Activated CD4-positive, alpha-beta T cell treated with anti-CD3 and anti-CD28 coated beads, Interleukin-2, amount 50 U/mL, for 24 hours (primary cell): ENCODE data around the gene PPP2R5B.
A peak's percentile ranks its signal among the peaks of the same experiment; 100 is the strongest.

ENCODE experiments used
- DNase-seq, 2 donors: peaks; one replicate each; pipeline ENCODE4 v3.0.0-alpha.2; 2020; ENCODE audit warnings: low read depth in 1 of 2, low spot score in 1 of 2

The PPP2R5B gene

GRCh38 chr11:64906314-64906635 is 18.2 kb upstream of the PPP2R5B start:
- DNase-seq = no peak

DNA sequence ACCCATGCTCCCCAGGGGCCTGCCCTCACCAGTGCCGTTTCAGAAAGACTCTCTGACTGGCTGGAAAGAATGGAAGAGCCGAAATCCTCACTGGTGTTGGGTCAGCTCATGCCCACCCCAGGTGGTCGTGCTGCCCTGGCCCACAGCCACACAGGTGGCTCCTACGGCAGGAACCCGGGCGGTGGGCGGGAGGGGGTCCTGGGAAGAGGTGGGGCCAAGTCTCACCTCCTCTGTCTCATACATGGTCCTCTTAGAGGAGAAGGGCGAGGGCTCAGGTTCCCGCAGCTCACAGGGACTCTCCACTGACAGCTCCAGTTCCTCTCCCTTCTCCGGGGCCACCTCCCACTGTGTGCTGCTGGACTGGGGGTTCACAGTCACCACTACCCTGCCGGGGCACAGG is 15.7 kb upstream of the PPP2R5B start:
- no peak for DNase-seq

GRCh38 chr11:64909653-64910343 is 14.7 kb upstream of the PPP2R5B start:
- no peak for DNase-seq

DNA sequence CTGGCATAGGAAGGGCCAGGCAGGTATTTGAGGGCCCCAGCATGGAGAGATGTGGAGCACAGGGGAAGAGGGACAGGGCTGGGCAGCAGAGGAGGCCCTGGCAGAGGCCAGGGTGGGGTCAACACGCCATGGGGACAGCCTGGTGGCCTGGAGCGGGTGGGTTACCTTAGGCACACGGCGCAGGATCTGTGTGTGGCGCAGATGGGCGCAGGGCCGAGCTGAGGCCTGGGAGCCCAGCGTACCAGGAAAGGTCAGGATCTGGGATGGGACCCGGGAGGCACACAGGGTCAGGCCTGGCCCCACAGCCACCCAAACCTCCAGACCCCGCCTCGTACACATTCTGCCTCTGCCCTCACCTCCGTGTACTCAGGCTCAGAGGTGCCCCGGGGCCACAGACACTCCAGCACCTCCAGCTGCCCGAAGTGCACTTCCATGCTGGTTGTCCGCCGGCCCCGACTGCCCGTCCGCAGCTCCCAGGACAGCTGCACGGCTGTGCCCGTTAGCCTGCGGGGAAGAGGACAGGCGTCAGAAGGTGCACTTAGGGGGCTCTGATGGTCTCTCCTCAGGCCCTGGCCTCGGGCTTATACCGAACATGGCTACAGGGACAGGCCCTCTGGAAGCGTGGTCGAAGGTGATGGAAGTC is 13.9 kb upstream of the PPP2R5B start:
- DNase-seq = no peak

DNA sequence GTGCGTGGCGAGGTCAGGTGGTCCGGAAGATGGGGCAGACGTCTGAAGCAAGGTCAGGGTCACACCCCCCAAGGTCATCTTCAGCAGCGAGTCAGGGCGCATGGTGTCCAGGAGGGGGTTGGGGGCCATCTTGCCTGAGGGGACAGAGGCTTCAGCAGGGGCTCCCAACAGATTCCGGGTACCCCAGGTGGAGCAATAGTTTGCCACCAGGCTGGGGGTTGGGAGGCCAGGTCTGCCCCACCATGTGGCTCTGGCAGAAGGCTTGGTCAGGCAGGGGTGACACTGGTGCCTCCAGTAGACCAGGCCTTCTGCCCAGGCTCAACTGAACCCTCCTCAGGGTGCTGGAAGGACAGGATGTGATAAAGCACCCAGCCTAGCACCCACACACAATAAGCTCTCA is 13.3 kb upstream of the PPP2R5B start:
- no peak for DNase-seq

DNA sequence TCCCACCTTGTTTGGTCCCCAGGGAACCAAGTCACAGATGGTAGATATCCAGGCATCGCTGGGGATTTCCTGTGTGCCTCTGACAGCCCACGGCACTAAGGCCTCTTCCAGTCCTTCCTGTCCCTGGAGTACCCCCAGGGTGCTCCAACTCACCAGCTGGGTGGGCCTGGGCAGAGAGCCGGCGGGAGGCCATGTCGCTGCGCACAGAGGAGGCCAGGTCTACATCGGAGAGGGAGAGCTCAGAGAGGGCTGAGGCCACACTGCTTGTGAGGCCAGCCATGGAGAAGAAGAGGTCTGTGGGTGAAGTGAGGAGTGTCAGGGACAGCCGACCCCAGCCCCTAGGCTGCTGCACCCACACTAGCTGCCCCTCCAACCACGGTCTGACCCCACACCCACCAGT is 12.8 kb upstream of the PPP2R5B start:
- DNase-seq = no peak

DNA sequence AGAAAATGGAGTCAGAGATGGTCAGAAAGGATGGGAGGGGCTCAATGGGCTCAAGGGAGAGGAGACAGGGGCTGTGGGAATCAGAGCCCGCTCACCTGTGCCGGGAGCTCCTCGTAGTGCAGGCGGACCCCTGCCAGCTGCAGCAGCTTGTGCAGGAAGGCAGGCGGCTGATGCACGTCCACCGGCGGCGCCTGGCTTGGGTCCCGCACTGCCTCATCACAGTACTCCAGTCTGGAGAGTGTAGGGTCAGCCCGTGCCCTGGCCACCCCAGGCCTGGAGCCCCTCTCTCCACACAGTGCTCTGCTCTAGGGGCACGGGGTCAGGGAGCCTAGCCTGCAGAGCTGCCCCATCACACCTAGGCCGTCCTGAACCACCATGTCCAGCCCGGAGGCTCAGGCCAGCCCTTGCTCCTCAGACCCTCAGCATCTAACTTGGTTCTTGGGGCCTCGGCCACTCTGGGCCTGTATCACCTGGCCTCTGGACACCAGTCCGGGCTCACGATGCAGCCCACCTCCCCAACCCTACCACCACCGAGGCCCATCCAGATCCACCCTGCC is 11.2 kb upstream of the PPP2R5B start:
- no peak for DNase-seq

DNA sequence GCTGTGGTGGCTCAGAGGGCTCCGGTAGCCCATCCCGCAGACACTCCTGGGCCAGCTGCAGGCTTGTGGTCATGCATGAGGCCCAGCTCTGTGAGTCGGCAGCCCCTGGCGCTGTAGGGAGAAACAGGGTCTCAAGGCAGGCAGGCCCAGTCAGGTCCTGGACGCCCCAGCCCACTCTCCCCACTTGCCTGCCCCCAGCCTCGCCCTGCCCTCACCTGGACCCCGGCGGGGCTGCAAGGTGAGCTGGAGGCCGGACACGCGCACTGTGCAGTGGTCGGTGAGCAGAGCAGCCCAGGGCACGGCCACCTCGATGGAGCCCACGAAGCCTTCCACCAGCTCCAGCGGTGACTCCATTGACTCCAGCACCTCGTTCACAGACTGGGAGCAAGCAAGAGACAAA is 10.4 kb upstream of the PPP2R5B start:
- no peak for DNase-seq

GRCh38 chr11:64915376-64915887 is 9.1 kb upstream of the PPP2R5B start:
- no peak for DNase-seq

DNA sequence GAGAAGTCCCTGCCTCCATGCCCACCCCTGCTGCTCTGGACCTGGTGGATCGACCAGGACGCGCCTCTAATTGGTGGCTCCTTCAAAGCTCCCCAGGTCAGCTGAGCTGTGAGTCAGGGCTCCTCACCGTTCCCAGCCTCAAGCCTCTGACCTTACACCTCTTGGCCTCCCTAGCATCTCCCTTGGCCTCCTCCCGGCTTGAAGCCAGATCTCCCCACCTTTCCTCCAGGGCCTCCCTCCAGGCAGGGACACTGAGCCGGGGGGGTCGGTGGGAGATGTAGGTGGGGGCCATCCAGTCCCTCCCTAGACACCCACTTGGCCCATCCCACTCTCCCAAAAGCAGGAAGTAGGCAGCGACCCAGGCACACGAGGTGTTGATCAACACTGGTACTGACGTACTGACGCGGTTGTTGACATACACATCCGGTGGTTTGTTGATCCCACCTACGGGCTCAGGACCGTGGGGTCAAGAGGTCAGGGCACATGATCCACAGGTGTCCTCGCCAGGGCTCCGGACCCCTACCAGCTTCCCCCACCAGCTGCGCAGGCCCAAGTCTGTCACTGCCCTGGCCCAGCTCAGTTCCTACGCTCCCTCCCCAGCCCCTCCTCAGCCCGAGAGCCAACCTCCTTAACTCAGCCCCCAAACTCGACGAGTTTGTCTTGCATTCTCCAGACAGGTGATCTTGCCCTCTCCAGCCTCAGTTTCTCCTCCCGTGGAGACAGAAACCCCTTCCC is 8.3 kb upstream of the PPP2R5B start:
- no peak for DNase-seq

- DNase-seq = peak; percentile 96 to 99
Observed at GRCh38 chr11:64916775-64917662, 7.5 kb upstream of the PPP2R5B start, which contains the start of gene ATG2A. Gene ATG2A, minus strand, starts transcription at chr11:64917209. Its CDS starts 74 bp downstream, at chr11:64917135.

- DNase-seq = no peak
Observed at GRCh38 chr11:64917663-64917995, 6.9 kb upstream of the PPP2R5B start.

DNA sequence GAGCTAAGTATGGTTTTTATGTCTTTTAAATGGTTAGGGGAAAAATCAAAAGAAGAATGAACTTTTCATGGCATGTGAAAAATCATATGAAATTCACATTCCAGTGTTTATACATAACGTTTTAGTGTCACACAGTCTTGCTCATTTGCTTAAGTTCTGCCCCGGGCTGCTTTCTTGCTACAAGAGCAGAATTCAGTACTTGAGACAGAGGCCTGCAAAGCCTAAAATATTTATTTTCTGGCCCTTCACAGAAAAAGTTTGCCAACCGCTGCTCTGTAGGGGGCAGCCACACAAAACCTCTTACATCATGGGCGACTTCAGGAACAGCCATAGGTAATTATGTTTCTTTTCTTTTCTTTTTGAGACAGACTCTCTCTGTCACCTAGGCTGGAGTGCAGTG is 6.5 kb upstream of the PPP2R5B start:
- no peak for DNase-seq

- no peak for DNase-seq
Observed at GRCh38 chr11:64919627-64920026, 4.9 kb upstream of the PPP2R5B start.

- no peak for DNase-seq
Observed at GRCh38 chr11:64920124-64920523, 4.4 kb upstream of the PPP2R5B start.

DNA sequence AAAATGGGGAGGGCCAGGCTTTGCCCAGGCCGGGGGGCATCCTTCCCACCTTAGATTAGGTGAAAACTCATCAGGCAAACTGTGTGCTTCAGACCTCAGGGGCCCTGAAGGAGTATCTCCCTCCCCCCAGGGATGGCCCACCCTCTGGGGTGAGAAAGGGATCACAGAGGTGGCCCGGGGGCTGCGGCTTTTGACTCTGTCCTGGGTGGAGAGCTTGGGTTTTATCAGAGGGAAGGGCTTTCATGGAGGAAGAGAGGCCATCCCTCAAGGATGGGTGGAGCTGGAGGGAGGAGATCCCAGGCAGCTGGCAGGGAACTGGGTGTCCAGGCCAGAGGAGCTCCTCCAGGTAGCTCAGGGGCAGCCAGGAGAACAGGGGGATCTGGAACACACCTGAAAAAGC is 3.1 kb upstream of the PPP2R5B start:
- no peak for DNase-seq

DNA sequence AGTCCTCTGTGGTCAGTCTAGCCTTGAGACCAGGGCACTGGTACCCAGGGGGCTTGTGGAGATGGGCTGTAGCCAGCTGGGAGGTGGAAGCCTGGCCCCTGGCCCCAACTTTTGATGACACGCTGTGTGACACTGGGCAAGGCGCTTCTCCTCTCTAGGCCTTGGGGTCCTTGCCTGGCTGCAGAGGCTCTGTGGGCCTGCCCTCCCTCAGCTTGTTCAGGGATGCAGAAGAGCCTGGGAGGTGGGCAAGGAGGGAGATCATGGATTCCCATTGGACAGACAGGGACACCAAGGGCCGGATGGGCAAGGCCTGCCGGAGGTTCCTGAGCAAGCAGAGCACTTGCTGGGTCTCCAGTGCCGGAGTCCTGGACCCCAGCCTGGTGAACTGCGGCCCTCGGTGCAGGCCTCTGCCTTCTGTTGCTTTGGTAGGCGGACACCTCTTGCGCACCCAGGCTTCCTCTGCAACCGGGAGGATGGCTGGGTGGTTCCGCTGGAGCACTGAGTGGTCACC is 1.3 kb upstream of the PPP2R5B start:
- no peak for DNase-seq

GRCh38 chr11:64924910-64925284 is 408 bp downstream of the PPP2R5B start:
- DNase-seq = no peak

GRCh38 chr11:64925536-64926436 is 1.3 kb downstream of the PPP2R5B start:
- DNase-seq = no peak

GRCh38 chr11:64926689-64927088 is 2.2 kb downstream of the PPP2R5B start:
- no peak for DNase-seq
